Measurements from ENCODE around the gene ROCK2.

- TF ChIP-seq POLR2AphosphoS5 (IDR thresholded peaks at IDR 0.05) (no peak), POLR2A (IDR thresholded peaks at IDR 0.05) (no peak)
- TF ChIP-seq, protein P1, sequence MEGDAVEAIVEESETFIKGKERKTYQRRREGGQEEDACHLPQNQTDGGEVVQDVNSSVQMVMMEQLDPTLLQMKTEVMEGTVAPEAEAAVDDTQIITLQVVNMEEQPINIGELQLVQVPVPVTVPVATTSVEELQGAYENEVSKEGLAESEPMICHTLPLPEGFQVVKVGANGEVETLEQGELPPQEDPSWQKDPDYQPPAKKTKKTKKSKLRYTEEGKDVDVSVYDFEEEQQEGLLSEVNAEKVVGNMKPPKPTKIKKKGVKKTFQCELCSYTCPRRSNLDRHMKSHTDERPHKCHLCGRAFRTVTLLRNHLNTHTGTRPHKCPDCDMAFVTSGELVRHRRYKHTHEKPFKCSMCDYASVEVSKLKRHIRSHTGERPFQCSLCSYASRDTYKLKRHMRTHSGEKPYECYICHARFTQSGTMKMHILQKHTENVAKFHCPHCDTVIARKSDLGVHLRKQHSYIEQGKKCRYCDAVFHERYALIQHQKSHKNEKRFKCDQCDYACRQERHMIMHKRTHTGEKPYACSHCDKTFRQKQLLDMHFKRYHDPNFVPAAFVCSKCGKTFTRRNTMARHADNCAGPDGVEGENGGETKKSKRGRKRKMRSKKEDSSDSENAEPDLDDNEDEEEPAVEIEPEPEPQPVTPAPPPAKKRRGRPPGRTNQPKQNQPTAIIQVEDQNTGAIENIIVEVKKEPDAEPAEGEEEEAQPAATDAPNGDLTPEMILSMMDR (IDR thresholded peaks at IDR 0.05): no peak
These were observed 129.7 kb downstream of the ROCK2 start for GRCh38 chr2:11214770-11215169.
